ENCODE measurements around the gene NWD2.

DNA sequence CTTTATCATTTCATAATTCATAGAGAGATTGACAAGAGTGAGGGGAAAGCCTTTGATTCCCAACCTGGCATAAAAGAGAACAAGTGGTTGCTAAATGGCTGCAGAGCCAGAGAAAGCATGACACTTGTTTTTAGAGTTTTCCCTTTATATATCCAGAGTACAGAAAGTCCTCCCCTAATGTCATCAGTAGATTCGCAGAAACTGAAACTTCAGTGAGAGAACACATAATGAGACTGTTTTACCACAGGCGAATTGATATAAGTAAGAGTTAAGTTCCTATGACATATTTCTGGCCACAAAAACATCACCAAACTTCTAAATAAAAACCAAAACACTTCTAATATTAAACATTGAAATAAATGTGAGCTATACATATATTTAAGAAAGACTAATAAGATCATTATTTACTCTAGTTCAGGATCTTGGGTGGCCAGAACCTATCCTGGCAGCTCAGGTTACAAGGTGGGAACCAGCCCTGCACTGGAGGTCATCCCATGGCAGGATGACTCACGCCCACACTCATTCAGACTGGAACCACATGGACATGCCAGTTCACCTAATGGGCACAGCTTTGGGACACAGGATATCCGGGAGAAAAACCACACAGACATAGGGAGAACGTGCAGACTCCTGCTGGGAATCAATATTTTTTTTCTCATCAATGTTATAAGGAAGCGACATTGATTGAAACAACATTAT lies 35.5 kb downstream of the NWD2 start:
- TF ChIP-seq CTCF (IDR thresholded peaks at IDR 0.05 in 2 of 3, conservative IDR thresholded peaks at IDR 0.05 in 1 of 3; ENCODE audit: borderline replicate concordance in 1 of 3, insufficient read depth in 1 of 3, low read depth in 2 of 3, low read length in 2 of 3): no peak
- no peak for TF ChIP-seq CEBPB (IDR thresholded peaks at IDR 0.05; ENCODE audit: low read depth)
- no peak for TF ChIP-seq POLR2AphosphoS5 (IDR thresholded peaks at IDR 0.05; ENCODE audit: low read depth, low read length)
- TF ChIP-seq RAD21 (IDR thresholded peaks at IDR 0.05; ENCODE audit: low read depth): no peak
- TF ChIP-seq POLR2A (IDR thresholded peaks at IDR 0.05; ENCODE audit: borderline replicate concordance, extremely low read depth, insufficient read depth, insufficient read length): no peak

Measured in HCT116 (cell line).